Mammary epithelial cell (primary cell): Measurements from ENCODE around the gene MAP3K1.

Experiments used
- CTCF ChIP-seq, 2 donors: IDR thresholded peaks in 1 of 2; conservative IDR thresholded peaks in 1 of 2; 2 replicates each; pipeline ENCODE4 v1.5.1; 2011 to 2012; ENCODE audit warnings: inconsistent platforms in 2 of 2, low read length in 2 of 2, mild to moderate bottlenecking in 2 of 2, control low read depth in 1 of 2, low read depth in 1 of 2; ENCODE audit not compliant: insufficient read depth in 1 of 2; ENCODE audit errors: extremely low read depth in 1 of 2
- EZH2 ChIP-seq: IDR thresholded peaks from 2 replicates; pipeline ENCODE4 v1.6.1; 2012; ENCODE audit warnings: low read length, inconsistent platforms, borderline replicate concordance

GRCh38 chr5:56848206-56848605 is 32.9 kb downstream of the MAP3K1 start:
- no peak for TF ChIP-seq CTCF (conservative IDR thresholded peaks at IDR 0.05 in 1 of 2, IDR thresholded peaks at IDR 0.05 in 1 of 2; ENCODE audit: extremely low read depth in 1 of 2, insufficient read depth in 1 of 2, low read depth in 1 of 2, low read length in 2 of 2)
- TF ChIP-seq EZH2, result no peak
